Thymus (tissue), 11 donors: ENCODE data around the gene KPNA2. TPM values are rescaled to one million over a fixed set of nuclear protein-coding genes. Genes with fewer than 3 reads are reported as not detected.
"Not testable (repeated sequence)": the region's sequence is repeated elsewhere in the genome, so short reads cannot be mapped to it uniquely, and the experiment has no call there.

Experiments used
- DNase-seq, 9 donors: peaks; one replicate each; pipeline ENCODE4 v3.0.0-alpha.2; 2013; ENCODE audit warnings: low spot score in 9 of 9, low read depth in 6 of 9, missing footprints in 1 of 9
- H3K27ac ChIP-seq, 2 donors: one replicate each; pipeline ENCODE4 v1.5.1; 2013; ENCODE audit warnings: control low read depth in 1 of 2, low read depth in 1 of 2, low read length in 1 of 2, mild to moderate bottlenecking in 1 of 2, moderate library complexity in 1 of 2
- H3K27me3 ChIP-seq, 2 donors: one replicate each; pipeline ENCODE4 v1.5.1; 2013; ENCODE audit warnings: low read length in 1 of 2; ENCODE audit not compliant: control insufficient read depth in 2 of 2, insufficient read depth in 1 of 2
- H3K36me3 ChIP-seq, 2 donors: one replicate each; pipeline ENCODE4 v1.5.1; 2013; ENCODE audit warnings: low read length in 1 of 2, mild to moderate bottlenecking in 1 of 2, moderate library complexity in 1 of 2; ENCODE audit not compliant: control insufficient read depth in 2 of 2, insufficient read depth in 2 of 2
- H3K4me1 ChIP-seq, 2 donors: one replicate each; pipeline ENCODE4 v1.5.1; 2013; ENCODE audit warnings: low read length in 2 of 2; ENCODE audit not compliant: control insufficient read depth in 2 of 2, insufficient read depth in 2 of 2
- H3K4me3 ChIP-seq, 2 donors: one replicate each; pipeline ENCODE4 v1.5.1; 2013; ENCODE audit warnings: low read length in 2 of 2, control low read depth in 1 of 2, mild to moderate bottlenecking in 1 of 2
- H3K9me3 ChIP-seq, 2 donors: one replicate each; pipeline ENCODE4 v1.5.1; 2013; ENCODE audit warnings: low read length in 1 of 2, mild to moderate bottlenecking in 1 of 2; ENCODE audit not compliant: control insufficient read depth in 2 of 2, insufficient read depth in 1 of 2
- WGBS: extraction: QIAGEN DNeasy Blood & Tissue Kit; methylation state at CpG from one replicate; pipeline ENCODE4 v1.1.7; 2013; 5-methylcytosine and 5-hydroxymethylcytosine counted together
- polyA plus RNA-seq: library from polyadenylated mRNA; stranded (reverse); fragments of 200-250 nt; gene quantifications from one replicate; pipeline ENCODE4 v1.2.3, GENCODE V29; 2013
- total RNA-seq: library from RNA; stranded (reverse); fragments of 120-200 nt; gene quantifications from one replicate; pipeline ENCODE4 v1.2.4, GENCODE V29; 2013
- donor health status: healthy.

The KPNA2 gene
- total and polyA plus RNA-seq, 2 donors, result 29.9 to 111 TPM

DNA sequence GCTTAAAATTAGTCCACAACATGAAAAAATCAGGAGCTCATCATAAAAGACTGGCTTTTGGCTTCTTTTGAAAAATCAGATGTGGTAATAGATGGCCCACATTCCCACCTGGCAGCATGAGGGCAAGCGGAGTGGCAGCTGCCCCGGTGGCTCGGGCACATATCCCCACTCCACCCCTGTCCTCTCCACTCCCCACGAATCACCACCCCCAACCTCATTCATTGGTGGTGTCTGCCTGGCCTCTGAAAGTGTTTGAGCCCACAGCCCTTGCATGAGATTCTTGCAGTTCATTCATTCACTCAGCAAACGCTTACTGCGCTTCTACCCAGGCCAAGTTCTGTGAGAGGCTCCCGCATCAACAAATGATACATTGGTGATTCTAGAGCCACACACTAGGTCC is 29.8 kb downstream of the KPNA2 start:
- DNase-seq, result not testable (repeated sequence)

GRCh38 chr17:68068512-68068911 is 33.0 kb downstream of the KPNA2 start:
- not testable (repeated sequence) for H3K4me3 ChIP-seq, H3K9me3 ChIP-seq, H3K4me1 ChIP-seq, H3K27ac ChIP-seq, DNase-seq, H3K27me3 ChIP-seq, H3K36me3 ChIP-seq
- WGBS, result over 99% methylated on average over 3 of the region's 3 CpGs

More for the DNA sequence above, 29.8 kb downstream of the KPNA2 start:
- not testable (repeated sequence) for H3K4me3 ChIP-seq, H3K27ac ChIP-seq, H3K4me1 ChIP-seq, H3K27me3 ChIP-seq, H3K9me3 ChIP-seq, H3K36me3 ChIP-seq
- WGBS, result 89% methylated on average over 7 of the region's 7 CpGs

- 89% methylated on average over 15 of the region's 15 CpGs for WGBS
- H3K4me3 ChIP-seq, H3K9me3 ChIP-seq, H3K27me3 ChIP-seq, DNase-seq, H3K36me3 ChIP-seq, H3K4me1 ChIP-seq, H3K27ac ChIP-seq: not testable (repeated sequence)
Measured at GRCh38 chr17:68070582-68071444, 35.3 kb downstream of the KPNA2 start.

DNA sequence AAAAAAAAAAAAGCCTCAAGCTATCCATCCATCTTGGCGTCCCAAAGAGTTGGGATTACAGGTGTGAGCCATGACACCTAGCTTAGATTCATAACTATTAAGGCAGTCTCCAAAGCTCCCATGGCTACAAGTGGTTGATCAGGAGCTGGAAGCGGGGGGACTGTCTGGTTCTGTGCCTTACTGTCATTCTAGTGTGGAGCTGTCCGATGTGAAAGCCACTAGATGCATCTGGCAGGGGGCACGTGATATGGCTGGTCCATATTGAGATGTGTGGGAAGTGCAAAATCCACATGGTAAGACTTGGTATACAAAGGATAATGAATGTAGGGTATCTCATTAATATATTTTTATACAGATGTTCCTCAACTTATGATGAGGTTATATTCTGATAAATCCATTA is 38.7 kb downstream of the KPNA2 start:
- WGBS, result 96% methylated on average over 4 of the region's 4 CpGs
- Histone ChIP-seq H3K36me3 (no peaks in the 10 kb centered on the region), H3K9me3 (no peaks in the 10 kb centered on the region), H3K27ac (no peak overlapping the region), H3K4me1 (no peaks in the 10 kb centered on the region), H3K27me3 (no peaks in the 10 kb centered on the region), H3K4me3 (no peak overlapping the region)
- DNase-seq, result no peak

- H3K4me3 ChIP-seq, DNase-seq: not testable (repeated sequence)
Measured at GRCh38 chr17:68075953-68076607, 40.5 kb downstream of the KPNA2 start.

GRCh38 chr17:68077498-68077897 is 42.0 kb downstream of the KPNA2 start:
- H3K27ac ChIP-seq, H3K27me3 ChIP-seq, H3K9me3 ChIP-seq, H3K36me3 ChIP-seq, H3K4me3 ChIP-seq, DNase-seq, H3K4me1 ChIP-seq: not testable (repeated sequence)
- 97% methylated on average over 5 of the region's 5 CpGs for WGBS

More at GRCh38 chr17:68075953-68076607, 40.5 kb downstream of the KPNA2 start:
- H3K27me3 ChIP-seq, H3K36me3 ChIP-seq, H3K4me1 ChIP-seq, H3K9me3 ChIP-seq, H3K27ac ChIP-seq: not testable (repeated sequence)
- 95% methylated on average over 1 of the region's 1 CpG for WGBS

GRCh38 chr17:68080411-68081150 is 45.0 kb downstream of the KPNA2 start:
- peaks cover 2 to 6% of the 10 kb centered on the region in 2 donors for H3K4me1 ChIP-seq
- peaks cover 0 to 4% of the 10 kb centered on the region in 2 donors for H3K9me3 ChIP-seq
- DNase-seq, result no peak
- no peak overlapping the region for H3K4me3 ChIP-seq
- no peaks in the 10 kb centered on the region for H3K27me3 ChIP-seq
- no peaks in the 10 kb centered on the region for H3K36me3 ChIP-seq
- WGBS, result 98% methylated on average over 46 of the region's 46 CpGs
- no peak overlapping the region for H3K27ac ChIP-seq

DNA sequence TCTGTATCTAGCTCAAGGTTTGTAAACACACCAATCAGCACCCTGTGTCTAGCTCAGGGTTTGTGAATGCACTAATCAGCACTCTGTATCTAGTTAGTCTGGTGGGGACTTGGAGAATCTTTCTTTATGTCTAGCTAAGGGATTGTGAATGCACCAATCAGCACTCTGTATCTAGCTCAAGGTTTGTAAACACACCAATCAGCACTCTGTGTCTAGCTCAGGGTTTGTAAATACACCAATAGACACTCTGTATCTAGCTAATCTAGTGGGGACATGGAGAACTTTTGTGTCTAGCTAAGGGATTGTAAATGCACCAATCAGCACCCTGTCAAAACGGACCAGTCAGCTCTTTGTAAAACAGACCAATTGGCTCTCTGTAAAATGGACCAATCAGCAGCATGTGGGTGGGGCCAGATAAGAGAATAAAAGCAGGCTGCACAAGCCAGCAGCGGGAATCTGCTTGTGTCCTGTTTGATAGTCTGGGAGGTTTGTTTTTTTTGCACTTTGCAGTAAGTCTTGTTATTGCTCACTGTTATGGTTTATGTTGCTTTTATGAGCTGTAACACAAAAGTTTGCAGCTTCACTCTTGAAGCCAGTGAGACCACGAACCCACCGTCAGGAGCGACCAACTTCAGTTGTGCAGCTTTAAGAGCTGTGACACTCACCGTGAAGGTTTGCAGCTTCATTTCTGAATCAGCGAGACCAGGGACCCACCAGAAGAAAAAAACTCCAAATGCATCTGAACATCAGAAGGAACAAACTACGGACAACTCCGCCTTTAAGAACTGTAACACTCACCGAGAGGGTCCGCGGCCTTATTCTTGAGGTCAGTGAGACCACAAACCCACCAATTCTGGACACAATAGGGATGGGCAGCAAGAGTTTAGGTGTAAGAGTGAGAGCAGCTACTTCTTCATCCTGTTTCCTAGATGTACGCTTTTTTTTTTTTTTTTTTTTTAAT is 46.0 kb downstream of the KPNA2 start:
- H3K27me3 ChIP-seq, H3K4me3 ChIP-seq, H3K9me3 ChIP-seq, H3K36me3 ChIP-seq, DNase-seq, H3K27ac ChIP-seq: not testable (repeated sequence)
- H3K4me1 ChIP-seq, result peaks cover 7 to 16% of the 10 kb centered on the region in 2 donors
- 76% methylated on average over 13 of the region's 13 CpGs for WGBS
